Muscle layer of duodenum (tissue), 2 donors: Measurements from ENCODE around the gene PARP16.

Experiments
- H3K27ac ChIP-seq: one replicate; pipeline ENCODE4 v1.7.0; 2013; ENCODE audit warnings: mild to moderate bottlenecking, low read length
- H3K27me3 ChIP-seq: one replicate; pipeline ENCODE4 v1.7.0; 2013; ENCODE audit warnings: low read depth, mild to moderate bottlenecking, control low read depth, low read length
- H3K36me3 ChIP-seq, 2 donors: one replicate each; pipeline ENCODE4 v1.7.0; 2013; ENCODE audit warnings: low read length in 2 of 2, control low read depth in 1 of 2, mild to moderate bottlenecking in 1 of 2; ENCODE audit not compliant: insufficient read depth in 2 of 2, control insufficient read depth in 1 of 2
- H3K4me1 ChIP-seq, 2 donors: one replicate each; pipeline ENCODE4 v1.7.0; 2013; ENCODE audit warnings: low read length in 2 of 2, mild to moderate bottlenecking in 2 of 2, control low read depth in 1 of 2, moderate library complexity in 1 of 2; ENCODE audit not compliant: insufficient read depth in 2 of 2, control insufficient read depth in 1 of 2
- H3K4me3 ChIP-seq, 2 donors: one replicate each; pipeline ENCODE4 v1.7.0; 2013; ENCODE audit warnings: low read length in 2 of 2, low read depth in 1 of 2, mild to moderate bottlenecking in 1 of 2
- H3K9me3 ChIP-seq, 2 donors: one replicate each; pipeline ENCODE4 v1.7.0; 2013; ENCODE audit warnings: low read length in 2 of 2, control low read depth in 1 of 2, mild to moderate bottlenecking in 1 of 2; ENCODE audit not compliant: control insufficient read depth in 1 of 2
- donor health status: healthy.

The PARP16 gene

DNA sequence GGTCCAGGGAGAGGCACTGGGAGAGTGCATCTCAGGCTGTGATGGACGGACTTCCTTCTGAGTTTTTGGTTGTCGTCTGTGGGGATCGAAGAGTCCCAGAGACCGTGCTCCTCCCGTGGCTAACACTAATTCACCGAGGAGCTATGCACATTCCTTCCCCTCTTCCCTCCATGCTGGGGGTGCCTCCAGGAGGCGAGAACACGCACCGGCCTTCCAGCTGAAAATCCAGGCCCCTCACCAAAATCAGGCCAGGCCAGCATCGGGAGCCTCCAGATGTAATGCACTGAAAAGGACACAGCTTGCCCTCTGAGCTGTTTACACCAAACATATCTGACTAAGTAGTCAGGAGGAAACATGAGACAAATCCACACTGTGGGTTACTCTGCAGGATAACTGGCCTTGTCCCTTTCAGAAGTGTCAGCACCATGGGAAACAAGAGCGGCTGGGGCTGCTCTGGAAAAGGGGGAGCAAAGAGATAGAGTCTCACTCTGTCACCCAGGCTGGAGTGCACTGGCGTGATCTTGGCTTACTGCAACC, 23.3 kb upstream of the PARP16 start:
- peaks cover 0 to 3% of the 10 kb centered on the region in 2 donors for H3K4me1 ChIP-seq
- no peak overlapping the region for H3K27ac ChIP-seq
- H3K9me3 ChIP-seq: no peaks in the 10 kb centered on the region
- H3K4me3 ChIP-seq: no peak overlapping the region
- no peaks in the 10 kb centered on the region for H3K27me3 ChIP-seq
- H3K36me3 ChIP-seq: no peaks in the 10 kb centered on the region

- H3K4me1 ChIP-seq: peaks cover 3 to 4% of the 10 kb centered on the region in 2 donors
- H3K4me3 ChIP-seq: no peak overlapping the region
- H3K27me3 ChIP-seq: no peaks in the 10 kb centered on the region
- no peak overlapping the region for H3K27ac ChIP-seq
- no peaks in the 10 kb centered on the region for H3K36me3 ChIP-seq
- H3K9me3 ChIP-seq: no peaks in the 10 kb centered on the region
Observed at GRCh38 chr15:65307978-65308377, 21.3 kb upstream of the PARP16 start.

DNA sequence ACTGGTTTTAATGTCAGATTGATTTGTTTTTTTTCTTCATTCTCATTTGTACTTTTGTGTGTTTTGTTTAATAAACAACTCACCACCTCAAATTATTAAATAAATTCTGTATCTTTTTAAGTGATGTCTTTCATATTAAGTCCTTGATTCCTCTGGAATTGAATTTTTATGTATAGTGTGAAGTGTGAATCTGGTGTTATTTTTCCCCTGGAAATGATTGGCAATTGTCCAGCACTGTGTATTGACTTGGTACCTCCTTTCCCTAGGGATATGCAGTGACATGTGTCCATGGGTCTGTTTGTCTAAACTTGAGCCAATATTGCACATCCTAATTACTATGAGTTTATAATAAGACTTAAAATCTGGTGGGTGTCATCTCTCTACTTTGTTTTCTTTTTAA, 19.9 kb upstream of the PARP16 start:
- no peak overlapping the region for H3K27ac ChIP-seq
- no peaks in the 10 kb centered on the region for H3K27me3 ChIP-seq
- H3K4me3 ChIP-seq: no peak overlapping the region
- H3K9me3 ChIP-seq: no peaks in the 10 kb centered on the region
- H3K4me1 ChIP-seq: peaks cover 3 to 4% of the 10 kb centered on the region in 2 donors
- H3K36me3 ChIP-seq: no peaks in the 10 kb centered on the region

- H3K27ac ChIP-seq: no peak overlapping the region
- H3K36me3 ChIP-seq: no peaks in the 10 kb centered on the region
- H3K4me1 ChIP-seq: peaks cover 3 to 4% of the 10 kb centered on the region in 2 donors
- H3K27me3 ChIP-seq: no peaks in the 10 kb centered on the region
- H3K4me3 ChIP-seq: no peak overlapping the region
- H3K9me3 ChIP-seq: no peaks in the 10 kb centered on the region
Observed at GRCh38 chr15:65305776-65306175, 19.1 kb upstream of the PARP16 start.

- H3K4me3 ChIP-seq: peak overlapping the region; percentile 5 to 70
- H3K27me3 ChIP-seq: no peaks in the 10 kb centered on the region
- no peaks in the 10 kb centered on the region for H3K36me3 ChIP-seq
Observed at GRCh38 chr15:65305150-65305758, 18.6 kb upstream of the PARP16 start.

GRCh38 chr15:65304381-65305149, 17.9 kb upstream of the PARP16 start, which contains the start of gene RNU5B-1:
Gene RNU5B-1 (plus strand): TSS chr15:65304677.
- Histone ChIP-seq H3K27ac (peak within 1 kb of the TSS; percentile 96), H3K27me3 (no peaks in the 10 kb centered on the region), H3K4me1 (peaks cover 3 to 4% of the 10 kb centered on the region in 2 donors), H3K4me3 (peak within 1 kb of the TSS; percentile 70 to 90), H3K9me3 (no peaks in the 10 kb centered on the region), H3K36me3 (no peaks in the 10 kb centered on the region)

More at GRCh38 chr15:65305150-65305758, 18.6 kb upstream of the PARP16 start:
- peaks cover 3 to 4% of the 10 kb centered on the region in 2 donors for H3K4me1 ChIP-seq
- peak overlapping the region; percentile 96 for H3K27ac ChIP-seq
- no peaks in the 10 kb centered on the region for H3K9me3 ChIP-seq

DNA sequence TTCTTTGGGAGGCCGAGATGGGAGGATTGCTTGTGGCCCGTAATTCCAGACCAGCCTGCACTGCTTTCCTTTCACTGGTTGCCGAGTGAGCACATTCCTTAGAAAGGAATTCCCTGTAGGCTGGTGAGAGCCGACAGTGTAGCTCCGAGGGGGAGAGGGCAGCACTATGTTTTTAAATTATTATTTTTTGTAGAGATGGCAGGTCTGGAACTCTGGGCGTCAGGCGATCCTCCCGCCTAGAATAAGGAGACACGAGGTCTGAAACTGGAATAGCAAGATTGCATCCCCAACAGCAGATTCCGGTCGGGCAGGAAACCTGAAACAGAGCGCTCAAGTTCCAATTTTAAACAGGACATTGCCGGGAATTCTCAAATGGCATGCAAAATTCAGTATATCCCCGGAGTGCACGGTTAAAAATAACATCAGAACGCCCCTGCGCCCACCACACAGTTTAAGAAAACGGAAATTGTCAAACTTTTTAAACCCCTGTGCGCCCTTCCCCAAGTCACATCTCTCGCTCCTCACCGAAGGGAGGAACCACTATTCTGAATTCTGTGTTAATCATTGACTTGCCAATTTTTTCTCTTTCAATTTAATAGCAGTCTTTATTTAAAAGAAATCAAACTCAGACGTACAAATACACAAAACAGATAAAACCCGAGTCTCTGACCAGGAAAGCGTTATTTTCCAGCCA, 17.2 kb upstream of the PARP16 start:
- Histone ChIP-seq H3K27me3 (no peaks in the 10 kb centered on the region), H3K36me3 (no peaks in the 10 kb centered on the region), H3K4me3 (peak overlapping the region; percentile 70 to 90), H3K27ac (peak overlapping the region; percentile 96), H3K4me1 (peaks cover 3 to 4% of the 10 kb centered on the region in 2 donors), H3K9me3 (no peaks in the 10 kb centered on the region)

DNA sequence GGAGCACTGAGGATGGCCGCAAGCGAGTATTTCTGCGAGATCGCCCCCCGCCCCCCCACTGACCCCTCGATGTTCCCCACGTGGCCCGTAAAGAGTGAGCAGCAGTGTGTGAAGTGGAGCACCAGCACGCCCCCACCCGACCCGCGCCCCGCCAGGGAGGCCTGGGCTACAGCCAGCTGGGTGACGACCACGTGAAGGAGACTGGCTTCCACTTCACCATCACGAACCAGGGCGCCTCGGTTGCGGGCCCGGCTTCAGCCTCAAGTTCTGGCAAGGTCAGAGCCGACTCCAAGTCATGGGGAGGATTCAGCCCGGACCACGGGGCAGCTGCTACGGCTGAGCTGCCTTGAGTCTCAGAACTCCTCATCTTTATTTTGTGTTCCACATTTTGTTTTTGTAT, 15.4 kb upstream of the PARP16 start:
- Histone ChIP-seq H3K9me3 (no peaks in the 10 kb centered on the region), H3K4me3 (no peak overlapping the region), H3K27ac (no peak overlapping the region), H3K36me3 (no peaks in the 10 kb centered on the region), H3K27me3 (no peaks in the 10 kb centered on the region), H3K4me1 (peaks cover 4 to 8% of the 10 kb centered on the region in 2 donors)

DNA sequence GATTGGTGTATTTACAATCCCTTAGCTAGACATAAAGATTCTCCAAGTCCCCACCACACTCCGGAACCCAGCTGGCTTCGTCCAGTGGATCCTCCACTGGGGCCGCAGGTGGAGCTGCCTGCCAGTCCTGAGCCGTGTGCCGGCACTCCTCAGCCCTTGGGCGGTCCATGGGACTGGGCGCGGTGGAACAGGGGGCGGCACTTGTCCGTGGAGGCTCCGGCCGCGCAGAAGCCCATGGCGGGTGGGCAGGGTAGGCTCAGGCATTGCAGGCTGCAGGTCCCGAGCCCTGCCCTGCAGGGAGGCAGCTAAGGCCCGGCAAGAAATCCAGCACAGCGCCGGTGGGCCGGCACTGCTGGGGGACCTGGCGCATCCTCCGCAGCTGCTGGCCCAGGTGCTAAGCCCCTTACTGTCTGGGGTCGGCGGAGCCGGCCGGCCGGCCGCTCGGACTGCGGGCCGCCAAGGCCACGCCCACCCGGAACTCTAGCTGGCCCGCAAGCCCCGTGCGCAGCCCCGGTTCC, 14.3 kb upstream of the PARP16 start:
- Histone ChIP-seq H3K4me1 (peaks cover 4 to 8% of the 10 kb centered on the region in 2 donors), H3K9me3 (no peaks in the 10 kb centered on the region), H3K4me3 (no peak overlapping the region), H3K36me3 (no peaks in the 10 kb centered on the region), H3K27ac (no peak overlapping the region), H3K27me3 (no peaks in the 10 kb centered on the region)

DNA sequence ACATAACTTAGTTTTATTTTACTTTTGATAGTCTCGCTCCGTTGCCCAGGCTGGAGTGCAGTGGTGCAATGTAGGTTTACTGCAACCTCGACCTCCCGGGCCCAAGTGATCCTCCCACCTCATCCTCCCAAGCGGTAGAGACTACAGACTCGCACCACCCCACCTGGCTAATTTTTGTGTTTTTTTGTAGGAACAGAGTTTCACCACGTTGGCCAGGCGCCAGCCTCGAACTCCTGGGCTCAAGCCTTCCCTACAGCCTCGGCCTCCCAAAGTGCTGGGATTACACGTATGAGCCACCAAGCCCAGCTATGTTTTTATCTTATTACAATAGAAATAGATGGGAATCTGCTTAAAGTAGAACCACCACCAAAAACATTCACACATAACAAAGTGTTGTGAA, 12.0 kb upstream of the PARP16 start:
- H3K27me3 ChIP-seq: no peaks in the 10 kb centered on the region
- H3K27ac ChIP-seq: no peak overlapping the region
- H3K4me1 ChIP-seq: peaks cover 4 to 5% of the 10 kb centered on the region in 2 donors
- no peaks in the 10 kb centered on the region for H3K9me3 ChIP-seq
- no peaks in the 10 kb centered on the region for H3K36me3 ChIP-seq
- H3K4me3 ChIP-seq: no peak overlapping the region

DNA sequence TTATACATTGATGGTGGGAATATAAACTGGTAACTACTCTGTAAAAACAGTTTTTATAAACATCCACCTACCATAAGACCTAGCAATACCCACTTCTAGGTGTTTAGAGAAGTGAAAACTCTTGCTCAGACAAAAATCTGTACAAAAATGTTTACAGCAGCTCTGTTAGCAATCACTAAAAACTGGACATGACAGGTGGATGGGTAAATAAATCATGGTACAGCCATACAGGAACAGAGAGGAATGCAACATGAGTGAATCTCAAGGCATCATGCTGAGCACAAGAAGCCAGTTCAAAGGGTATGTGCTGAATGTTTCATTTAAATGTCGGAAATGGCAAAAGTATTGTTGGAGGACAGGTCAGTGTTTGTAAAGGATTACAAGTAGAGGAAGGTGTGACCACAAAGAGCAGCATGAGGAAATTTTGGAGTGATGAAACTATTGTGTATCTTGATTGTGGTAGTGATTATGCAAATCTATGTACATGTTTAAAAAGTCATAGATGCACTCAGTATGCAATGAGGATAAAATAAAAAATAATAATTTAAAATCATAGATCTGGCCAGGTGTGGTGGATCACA, 6.3 kb upstream of the PARP16 start:
- Histone ChIP-seq H3K27me3 (no peaks in the 10 kb centered on the region), H3K9me3 (no peaks in the 10 kb centered on the region), H3K27ac (no peak overlapping the region), H3K36me3 (no peaks in the 10 kb centered on the region), H3K4me3 (no peak overlapping the region), H3K4me1 (peaks cover 0 to 5% of the 10 kb centered on the region in 2 donors)
